MM.1S (cell line): Measurements from ENCODE around the gene CYB561A3.

Source experiments
- DNase-seq: peaks from one replicate; pipeline ENCODE4 v3.0.0-alpha.2; 2015
- H2AFZ ChIP-seq: fragments of 300-600 bp; sonication (generic); 2 replicates; pipeline ENCODE4 v1.6.0; 2016; ENCODE audit warnings: antibody characterized with exemption, low read length
- H3F3A ChIP-seq: fragments of 300-600 bp; sonication (generic); 2 replicates; pipeline ENCODE4 v1.6.1; 2016; ENCODE audit warnings: mild to moderate bottlenecking, antibody characterized with exemption, low read length, moderate library complexity, mixed read lengths; ENCODE audit not compliant: insufficient read depth
- H3K27ac ChIP-seq: fragments of 300-600 bp; sonication (generic); 2 replicates; pipeline ENCODE4 v1.5.1; 2016; ENCODE audit warnings: mild to moderate bottlenecking, low read length
- H3K27me3 ChIP-seq: fragments of 300-600 bp; sonication (generic); replicated peaks from 2 replicates; pipeline ENCODE4 v1.6.0; 2016; ENCODE audit warnings: low read length; ENCODE audit not compliant: insufficient read depth
- H3K36me3 ChIP-seq: fragments of 300-600 bp; sonication (generic); replicated peaks from 2 replicates; pipeline ENCODE4 v1.6.1; 2016; ENCODE audit warnings: mild to moderate bottlenecking, low read length, mixed read lengths; ENCODE audit not compliant: insufficient read depth
- H3K4me1 ChIP-seq: fragments of 300-600 bp; sonication (generic); 2 replicates; pipeline ENCODE4 v1.6.1; 2016; ENCODE audit warnings: low read length, mixed read lengths
- H3K4me2 ChIP-seq: fragments of 300-600 bp; sonication (generic); 2 replicates; pipeline ENCODE4 v1.6.0; 2016; ENCODE audit warnings: low read depth, low read length
- H3K4me3 ChIP-seq: fragments of 300-600 bp; sonication (generic); 2 replicates; pipeline ENCODE4 v1.5.1; 2016; ENCODE audit warnings: low read length, mixed read lengths
- H3K79me2 ChIP-seq: fragments of 300-600 bp; sonication (generic); 2 replicates; pipeline ENCODE4 v1.6.1; 2016; ENCODE audit warnings: mixed run types, low read length, mixed read lengths
- H3K9ac ChIP-seq: fragments of 300-600 bp; sonication (generic); 2 replicates; pipeline ENCODE4 v1.6.1; 2016; ENCODE audit warnings: low read length, mixed read lengths
- H3K9me2 ChIP-seq: fragments of 300-600 bp; sonication (generic); replicated peaks from 2 replicates; pipeline ENCODE4 v1.6.1; 2016; ENCODE audit warnings: mild to moderate bottlenecking, low read length, mixed read lengths; ENCODE audit not compliant: insufficient read depth
- H3K9me3 ChIP-seq: fragments of 300-600 bp; sonication (generic); replicated peaks from 2 replicates; pipeline ENCODE4 v1.6.1; 2016; ENCODE audit warnings: mild to moderate bottlenecking, low read length, mixed read lengths; ENCODE audit not compliant: insufficient read depth
- H4K20me1 ChIP-seq: fragments of 300-600 bp; sonication (generic); 2 replicates; pipeline ENCODE4 v1.6.1; 2016; ENCODE audit warnings: mild to moderate bottlenecking, low read length, moderate library complexity, mixed read lengths; ENCODE audit not compliant: insufficient read depth
- CTCF ChIP-seq: fragments of 300-600 bp; sonication (generic); IDR thresholded peaks from 2 replicates; pipeline ENCODE4 v1.5.1; 2016; ENCODE audit warnings: antibody characterized with exemption, low read length, mixed read lengths
- EZH2 ChIP-seq: fragments of 300-600 bp; sonication (generic); optimal IDR thresholded peaks from 2 replicates; pipeline ENCODE3; 2017; ENCODE audit warnings: low read depth, mild to moderate bottlenecking, antibody characterized with exemption, low read length, mixed read lengths
- EZH2phosphoT487 ChIP-seq: fragments of 300-600 bp; sonication (generic); IDR thresholded peaks from 2 replicates; pipeline ENCODE4 v1.6.1; 2018; ENCODE audit warnings: antibody characterized with exemption, low read length

Gene CYB561A3

GRCh38 chr11:61307354-61307753, 54.3 kb downstream of the CYB561A3 start:
- no peak overlapping the region for H3K4me3 ChIP-seq
- DNase-seq = no peak
- H2AFZ ChIP-seq = no peak overlapping the region
- H3K27ac ChIP-seq = no peak overlapping the region
- no peaks in the 10 kb centered on the region for H3K79me2 ChIP-seq
- H4K20me1 ChIP-seq = no peaks in the 10 kb centered on the region
- no peaks in the 10 kb centered on the region for H3F3A ChIP-seq
- TF ChIP-seq CTCF (no peak), EZH2phosphoT487 (no peak), EZH2 (no peak)
- no peaks in the 10 kb centered on the region for H3K4me1 ChIP-seq
- no peaks in the 10 kb centered on the region for H3K9me2 ChIP-seq
- H3K9ac ChIP-seq = no peak overlapping the region
- no peak overlapping the region for H3K4me2 ChIP-seq
- peaks cover 17% of the 10 kb centered on the region; the same call in 1 of the 2 replicates for H3K36me3 ChIP-seq
- no peaks in the 10 kb centered on the region for H3K27me3 ChIP-seq
- H3K9me3 ChIP-seq = no peaks in the 10 kb centered on the region

- Histone ChIP-seq H3K9me2 (no peaks in the 10 kb centered on the region), H3K9me3 (no peaks in the 10 kb centered on the region), H3F3A (no peaks in the 10 kb centered on the region), H3K27me3 (no peaks in the 10 kb centered on the region), H3K27ac (no peak overlapping the region), H2AFZ (no peak overlapping the region), H3K4me2 (no peak overlapping the region), H4K20me1 (no peaks in the 10 kb centered on the region), H3K79me2 (no peaks in the 10 kb centered on the region), H3K4me3 (no peak overlapping the region), H3K4me1 (no peaks in the 10 kb centered on the region), H3K9ac (no peak overlapping the region), H3K36me3 (peaks cover 23% of the 10 kb centered on the region; the same call in 1 of the 2 replicates)
- TF ChIP-seq CTCF = no peak
- no peak for DNase-seq
These were observed 55.5 kb downstream of the CYB561A3 start for GRCh38 chr11:61306221-61306620.

- DNase-seq = no peak
- H3K9me3 ChIP-seq = no peaks in the 10 kb centered on the region
- H3K27me3 ChIP-seq = no peaks in the 10 kb centered on the region
- H4K20me1 ChIP-seq = no peaks in the 10 kb centered on the region
- no peak overlapping the region for H3K4me2 ChIP-seq
- no peak overlapping the region for H2AFZ ChIP-seq
- H3K4me3 ChIP-seq = no peak overlapping the region
- H3K79me2 ChIP-seq = no peaks in the 10 kb centered on the region
- no peak overlapping the region for H3K27ac ChIP-seq
- no peaks in the 10 kb centered on the region for H3K4me1 ChIP-seq
- H3K9me2 ChIP-seq = no peaks in the 10 kb centered on the region
- no peak for TF ChIP-seq CTCF
- no peak for TF ChIP-seq EZH2
- TF ChIP-seq EZH2phosphoT487 = no peak
- no peaks in the 10 kb centered on the region for H3F3A ChIP-seq
- peaks cover 23% of the 10 kb centered on the region; the same call in 1 of the 2 replicates for H3K36me3 ChIP-seq
- no peak overlapping the region for H3K9ac ChIP-seq
These were observed 56.3 kb downstream of the CYB561A3 start for GRCh38 chr11:61305417-61305816.
